GM19397 (cell line): ENCODE measurements around the gene CCHCR1.

Experiments used
- ATAC-seq: cut with Tn5 transposase; IDR thresholded peaks from one replicate; pipeline ENCODE4 v1.9.1; 2021; ENCODE audit warnings: mild to moderate bottlenecking, moderate library complexity; ENCODE audit not compliant: unreplicated experiment

CCHCR1 gene

GRCh38 chr6:31130751-31131150 is 26.9 kb downstream of the CCHCR1 start:
- ATAC-seq: no peak

GRCh38 chr6:31129130-31129529 is 28.5 kb downstream of the CCHCR1 start:
- no peak for ATAC-seq

DNA sequence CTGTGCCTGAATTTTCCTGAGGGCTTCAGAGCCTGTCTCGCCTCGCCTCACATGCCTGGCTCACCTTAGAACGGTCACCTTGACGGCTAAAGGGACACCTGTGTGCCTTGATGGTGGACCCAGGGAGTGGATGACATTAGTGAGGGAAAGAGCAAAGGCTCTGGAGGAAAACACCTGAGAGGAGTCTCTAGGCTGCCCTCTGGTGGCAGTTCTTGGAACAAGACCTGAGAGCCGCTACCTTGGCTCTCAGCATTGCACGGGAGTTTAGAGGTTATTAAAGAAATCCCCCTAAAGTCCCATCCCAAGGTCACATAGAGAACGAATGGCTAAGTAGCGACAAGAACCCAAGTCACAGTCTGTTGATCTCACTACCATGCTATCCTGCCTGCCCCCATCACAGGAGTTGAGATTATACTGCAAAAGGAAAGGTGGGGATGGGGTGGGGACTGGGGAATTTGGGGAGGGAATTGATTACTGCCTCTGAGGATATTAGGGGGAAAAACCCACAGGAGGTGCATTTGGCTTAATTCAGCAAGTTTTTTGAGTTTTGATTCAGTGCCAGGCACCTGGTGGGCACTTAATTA is 29.4 kb downstream of the CCHCR1 start:
- no peak for ATAC-seq

- no peak for ATAC-seq
Observed at GRCh38 chr6:31126396-31127175, 31.0 kb downstream of the CCHCR1 start.

DNA sequence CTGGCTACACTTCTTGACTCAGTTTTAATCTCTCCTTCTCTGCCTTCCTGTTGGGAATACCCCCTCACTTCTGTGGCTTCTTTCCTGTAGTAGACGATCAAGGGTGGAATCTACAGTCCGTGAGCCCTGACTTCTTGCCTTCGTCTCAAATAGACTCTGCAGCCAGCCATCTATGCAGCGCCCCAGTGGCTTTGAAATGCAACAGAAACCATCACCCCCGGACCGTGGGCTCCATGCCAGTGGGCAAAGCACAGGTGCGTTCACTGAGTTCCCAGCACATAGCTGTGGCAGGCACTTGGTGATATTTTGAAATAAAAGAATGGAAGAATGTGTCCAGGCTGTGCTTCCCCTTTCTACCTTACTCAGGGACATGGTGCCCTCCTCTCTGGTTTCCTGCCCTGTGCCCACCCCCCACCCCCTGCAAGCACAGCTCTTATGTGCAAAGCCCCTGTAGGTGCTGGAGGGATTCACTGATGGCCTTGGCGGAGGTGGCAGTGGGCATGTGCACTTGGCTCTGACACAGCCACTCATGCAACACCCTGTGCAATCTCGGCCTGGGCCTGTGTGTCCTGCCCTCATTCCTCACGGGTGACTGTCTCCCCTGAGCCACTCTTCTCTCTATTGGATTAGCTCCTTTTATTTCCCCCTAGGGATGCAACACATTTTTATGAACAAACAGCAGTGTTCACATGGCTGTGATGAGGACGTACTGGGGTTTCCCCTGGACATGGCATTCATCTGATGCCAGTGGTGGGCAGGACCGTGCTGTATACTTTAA is 31.8 kb downstream of the CCHCR1 start:
- no peak for ATAC-seq

DNA sequence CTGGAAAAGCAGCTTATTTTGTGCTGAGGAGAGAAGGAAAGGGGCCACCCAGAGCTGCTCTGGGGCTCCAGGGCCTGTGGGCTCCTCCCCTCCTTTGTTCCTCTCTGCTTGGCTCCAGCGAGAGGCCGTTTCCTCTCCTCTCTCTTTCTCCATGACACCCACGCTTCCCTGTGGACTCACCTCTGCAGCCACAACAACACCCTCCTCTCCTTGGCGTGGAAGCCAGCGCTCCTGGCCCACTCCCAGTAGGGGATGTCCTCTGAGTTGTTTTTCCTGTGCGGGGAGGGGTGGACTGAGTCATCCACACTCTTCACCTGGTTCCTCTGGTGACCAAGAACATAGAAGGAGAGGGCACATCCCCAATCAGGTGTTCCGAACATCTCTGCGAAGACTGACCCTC is 32.4 kb downstream of the CCHCR1 start:
- ATAC-seq: no peak

- ATAC-seq: no peak
Observed at GRCh38 chr6:31122791-31123706, 34.6 kb downstream of the CCHCR1 start.

GRCh38 chr6:31121131-31121790 is 36.3 kb downstream of the CCHCR1 start:
- ATAC-seq: no peak

DNA sequence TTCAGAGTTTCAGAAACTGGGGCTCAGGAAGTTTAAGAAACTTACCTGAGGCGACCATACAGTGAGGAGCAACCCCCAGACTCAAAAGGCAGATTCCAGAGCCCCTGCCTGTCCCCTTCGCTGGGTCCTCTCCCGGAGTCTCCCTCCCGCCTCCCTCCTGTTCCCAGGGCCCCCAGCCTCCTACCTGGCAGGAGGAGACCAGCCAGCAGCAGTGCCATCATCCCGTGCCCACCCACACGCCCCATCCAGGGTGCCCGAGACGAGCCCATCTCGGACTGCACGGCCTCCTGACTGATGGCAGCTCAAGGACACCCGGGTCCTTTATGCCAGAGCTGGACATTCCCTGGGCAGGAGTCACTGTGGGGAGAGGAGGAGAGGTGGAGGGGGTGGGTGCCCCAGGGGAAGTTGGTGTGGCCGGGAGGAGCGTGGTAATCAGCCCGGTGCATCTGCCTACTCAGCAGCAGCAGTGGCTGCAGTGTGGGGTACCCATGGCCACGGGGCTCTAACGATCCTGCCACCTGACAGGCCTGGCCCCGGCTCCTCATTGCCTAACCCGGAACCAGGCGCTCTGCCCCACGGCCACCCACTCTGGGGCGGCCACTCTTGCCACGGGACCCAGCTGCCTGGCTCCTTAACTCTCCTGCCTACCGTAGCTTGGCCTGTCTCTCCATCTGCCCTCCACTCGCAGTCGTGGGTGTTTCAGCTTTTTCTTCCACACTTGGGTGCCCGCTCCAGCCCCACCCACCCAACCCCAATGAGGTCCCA is 37.3 kb downstream of the CCHCR1 start, which contains the start of gene CDSN:
Gene CDSN, minus strand, starts transcription at position 296 of the 765 bp plus-strand sequence. Its CDS starts 27 bp downstream, at position 269.
- no peak for ATAC-seq

GRCh38 chr6:31118178-31118577 is 39.4 kb downstream of the CCHCR1 start:
- no peak for ATAC-seq

DNA sequence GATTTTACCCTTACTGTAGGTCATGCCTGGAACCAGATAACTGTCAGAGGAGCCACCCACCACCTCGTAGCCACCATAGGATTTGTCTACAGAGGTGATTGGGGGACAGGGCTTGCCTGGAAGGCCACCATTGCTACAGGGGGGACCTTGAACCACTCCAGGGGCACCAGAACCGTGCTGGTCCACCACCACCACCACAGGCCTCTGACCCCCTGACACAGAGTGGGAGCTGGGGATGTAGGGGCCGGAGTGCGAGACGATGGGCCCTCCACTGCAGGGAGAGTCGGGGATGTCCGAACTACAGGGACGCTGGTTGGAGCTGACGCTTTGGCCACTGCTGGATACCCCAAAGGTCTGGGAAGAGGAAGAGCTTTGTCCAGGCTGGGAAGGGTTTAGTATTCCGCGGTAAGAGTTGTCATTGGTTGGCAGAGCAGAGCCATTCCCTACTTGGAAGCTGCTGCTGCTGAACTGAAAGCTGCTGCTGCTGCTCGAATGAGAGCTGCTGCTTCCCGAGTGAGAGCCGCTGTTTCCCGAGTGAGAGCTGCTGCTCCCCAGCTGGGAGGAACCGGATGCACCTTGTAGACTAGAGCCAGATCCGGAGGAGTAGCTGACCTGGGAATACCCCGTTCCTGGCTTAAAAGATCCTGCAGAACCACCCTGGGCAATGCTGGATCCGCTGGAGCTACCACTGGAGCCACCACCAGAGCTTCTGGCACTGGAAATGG is 40.8 kb downstream of the CCHCR1 start:
- no peak for ATAC-seq

DNA sequence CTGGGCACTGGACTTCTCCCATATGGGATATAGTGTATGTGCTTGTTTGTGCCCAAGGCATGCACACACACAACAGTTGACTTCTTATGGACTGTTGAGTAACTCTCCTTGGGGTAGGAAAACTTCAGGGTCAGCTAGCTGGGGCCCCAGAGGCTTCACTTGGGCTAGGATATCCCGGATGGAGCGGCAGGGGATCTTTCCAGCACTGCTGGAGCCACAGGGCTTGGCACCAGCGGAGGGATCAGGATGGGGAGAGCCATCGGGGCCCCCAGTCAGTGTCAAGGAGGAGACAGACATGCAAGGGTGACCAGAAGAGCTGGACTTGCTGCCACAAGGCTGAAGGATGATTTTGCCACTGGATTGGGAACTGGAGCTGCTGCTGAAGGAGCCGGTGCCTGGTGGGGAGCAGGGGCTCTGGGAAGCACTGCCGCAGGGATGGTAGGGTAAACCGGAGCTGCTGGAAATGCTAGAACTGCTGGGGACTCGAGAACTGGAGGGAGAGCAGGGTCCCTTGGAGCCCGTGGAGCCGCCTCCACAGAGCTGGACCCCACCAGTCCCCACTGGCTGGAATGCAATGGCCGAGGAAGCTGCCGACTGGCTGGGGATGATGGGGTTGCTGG is 41.6 kb downstream of the CCHCR1 start:
- ATAC-seq: no peak

- no peak for ATAC-seq
Observed at GRCh38 chr6:31114970-31115849, 42.4 kb downstream of the CCHCR1 start.

GRCh38 chr6:31114541-31114878 is 43.1 kb downstream of the CCHCR1 start, which contains the start of gene PSORS1C1:
TSS of gene PSORS1C1 (plus strand) at chr6:31114800. CDS start at chr6:31129633, 14,833 bp downstream.
- ATAC-seq: no peak

DNA sequence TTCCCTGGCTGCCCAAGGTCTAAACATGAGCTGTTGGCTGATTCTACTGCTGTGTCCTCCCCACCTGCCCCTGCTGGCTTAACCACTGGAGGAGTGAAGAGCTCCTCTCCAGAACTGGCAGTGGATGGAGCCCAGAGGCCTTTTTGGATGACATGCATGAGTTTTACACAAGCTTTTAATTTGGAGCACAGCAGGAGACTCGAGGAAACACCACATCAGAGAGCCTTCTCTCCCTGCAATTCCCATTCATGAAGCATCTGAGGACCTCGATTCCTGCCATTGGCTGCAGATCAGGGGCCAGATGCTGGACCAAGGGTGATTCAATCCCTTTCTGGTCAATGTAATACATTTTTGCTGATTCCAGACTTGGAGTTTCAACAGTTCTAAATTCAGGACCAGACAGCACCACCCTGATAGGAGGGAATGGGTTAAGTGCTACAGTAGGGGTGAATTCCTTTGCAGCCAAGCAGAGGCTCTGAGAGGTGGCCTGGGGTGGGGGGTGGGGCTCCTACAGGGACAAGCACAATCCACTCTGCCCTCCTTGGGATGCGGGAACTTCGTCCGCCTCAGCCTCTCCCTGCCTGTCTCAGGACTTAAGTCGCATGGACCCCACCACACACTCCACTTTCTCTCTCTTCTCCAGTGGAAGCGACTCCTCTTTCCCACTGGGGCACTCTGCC is 43.6 kb downstream of the CCHCR1 start:
- ATAC-seq: no peak

DNA sequence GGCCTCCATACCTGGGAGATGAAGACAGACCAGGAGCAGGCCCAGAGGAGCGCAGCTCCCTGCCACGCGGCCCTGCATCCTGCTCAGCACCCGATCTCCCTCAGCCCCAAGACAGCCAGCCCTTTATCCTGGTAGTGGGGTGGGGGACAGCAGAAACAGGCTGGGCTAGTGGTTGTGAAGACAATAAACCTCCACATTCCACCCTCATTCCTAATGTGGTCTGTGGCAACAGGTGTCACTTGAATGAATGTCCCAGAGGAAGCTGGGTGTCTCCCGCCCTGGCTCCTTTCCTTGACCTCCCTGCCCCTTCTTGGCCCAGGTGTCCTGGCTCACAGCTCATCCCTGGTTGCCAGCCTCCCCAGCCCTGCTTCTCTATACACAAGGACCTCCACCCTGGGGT is 45.1 kb downstream of the CCHCR1 start, which contains the start of gene C6orf15:
Gene C6orf15, minus strand, starts transcription at position 98 of the 400 bp plus-strand sequence. Its CDS starts 20 bp downstream, at position 78.
- ATAC-seq: no peak

- ATAC-seq: no peak
Observed at GRCh38 chr6:31111712-31112111, 45.9 kb downstream of the CCHCR1 start.
